Measurements from ENCODE around the gene DPP6. TPM values are rescaled to one million over a fixed set of nuclear protein-coding genes. Genes with fewer than 3 reads are reported as not detected.

DPP6 gene
- total and polyA plus RNA-seq, 2 experiments from 2014 or later, result not detected

- no peak for ATAC-seq
- Histone ChIP-seq H3K9me2 (ENCODE audit: insufficient read depth) (no peaks in the 10 kb centered on the region), H2AFZ (no peak overlapping the region), H3K36me3 (ENCODE audit: insufficient read depth) (0 out of 2 replicates have a peak, but pooled peaks cover 6% of the 10 kb centered on the region), H3K4me1 (ENCODE audit: insufficient read depth) (no peaks in the 10 kb centered on the region), H3K4me2 (no peak overlapping the region), H3K79me2 (replicated peaks; ENCODE audit: insufficient read depth) (no peaks in the 10 kb centered on the region), H3K27me3 (ENCODE audit: insufficient read depth) (no peaks in the 10 kb centered on the region), H3K27ac (ENCODE audit: low read depth) (no peak overlapping the region), H3F3A (replicated peaks; ENCODE audit: low read depth) (no peaks in the 10 kb centered on the region), H4K20me1 (replicated peaks; ENCODE audit: insufficient read depth) (no peaks in the 10 kb centered on the region), H3K4me3 (no peak overlapping the region)
- Mint-ChIP-seq H3K4me1 (no peaks in the 10 kb centered on the region), H3K9me3 (no peaks in the 10 kb centered on the region; the same call in 2 of the 3 replicates), H3K27ac (no peak overlapping the region), H3K4me3 (no peak overlapping the region), H3K27me3 (ENCODE audit: insufficient read depth, low read depth, poor library complexity) (no peaks in the 10 kb centered on the region), H3K36me3 (ENCODE audit: low read depth) (peaks cover 2% of the 10 kb centered on the region; the same call in 1 of the 3 replicates)
- DNase-seq (ENCODE audit: low spot score), result no peak
- no peak for TF ChIP-seq ZNF114 (CRISPR knock-in tag; IDR thresholded peaks at IDR 0.05)
- no peak for TF ChIP-seq JUNB (IDR thresholded peaks at IDR 0.05; ENCODE audit: unreplicated experiment)
- TF ChIP-seq, protein P1, sequence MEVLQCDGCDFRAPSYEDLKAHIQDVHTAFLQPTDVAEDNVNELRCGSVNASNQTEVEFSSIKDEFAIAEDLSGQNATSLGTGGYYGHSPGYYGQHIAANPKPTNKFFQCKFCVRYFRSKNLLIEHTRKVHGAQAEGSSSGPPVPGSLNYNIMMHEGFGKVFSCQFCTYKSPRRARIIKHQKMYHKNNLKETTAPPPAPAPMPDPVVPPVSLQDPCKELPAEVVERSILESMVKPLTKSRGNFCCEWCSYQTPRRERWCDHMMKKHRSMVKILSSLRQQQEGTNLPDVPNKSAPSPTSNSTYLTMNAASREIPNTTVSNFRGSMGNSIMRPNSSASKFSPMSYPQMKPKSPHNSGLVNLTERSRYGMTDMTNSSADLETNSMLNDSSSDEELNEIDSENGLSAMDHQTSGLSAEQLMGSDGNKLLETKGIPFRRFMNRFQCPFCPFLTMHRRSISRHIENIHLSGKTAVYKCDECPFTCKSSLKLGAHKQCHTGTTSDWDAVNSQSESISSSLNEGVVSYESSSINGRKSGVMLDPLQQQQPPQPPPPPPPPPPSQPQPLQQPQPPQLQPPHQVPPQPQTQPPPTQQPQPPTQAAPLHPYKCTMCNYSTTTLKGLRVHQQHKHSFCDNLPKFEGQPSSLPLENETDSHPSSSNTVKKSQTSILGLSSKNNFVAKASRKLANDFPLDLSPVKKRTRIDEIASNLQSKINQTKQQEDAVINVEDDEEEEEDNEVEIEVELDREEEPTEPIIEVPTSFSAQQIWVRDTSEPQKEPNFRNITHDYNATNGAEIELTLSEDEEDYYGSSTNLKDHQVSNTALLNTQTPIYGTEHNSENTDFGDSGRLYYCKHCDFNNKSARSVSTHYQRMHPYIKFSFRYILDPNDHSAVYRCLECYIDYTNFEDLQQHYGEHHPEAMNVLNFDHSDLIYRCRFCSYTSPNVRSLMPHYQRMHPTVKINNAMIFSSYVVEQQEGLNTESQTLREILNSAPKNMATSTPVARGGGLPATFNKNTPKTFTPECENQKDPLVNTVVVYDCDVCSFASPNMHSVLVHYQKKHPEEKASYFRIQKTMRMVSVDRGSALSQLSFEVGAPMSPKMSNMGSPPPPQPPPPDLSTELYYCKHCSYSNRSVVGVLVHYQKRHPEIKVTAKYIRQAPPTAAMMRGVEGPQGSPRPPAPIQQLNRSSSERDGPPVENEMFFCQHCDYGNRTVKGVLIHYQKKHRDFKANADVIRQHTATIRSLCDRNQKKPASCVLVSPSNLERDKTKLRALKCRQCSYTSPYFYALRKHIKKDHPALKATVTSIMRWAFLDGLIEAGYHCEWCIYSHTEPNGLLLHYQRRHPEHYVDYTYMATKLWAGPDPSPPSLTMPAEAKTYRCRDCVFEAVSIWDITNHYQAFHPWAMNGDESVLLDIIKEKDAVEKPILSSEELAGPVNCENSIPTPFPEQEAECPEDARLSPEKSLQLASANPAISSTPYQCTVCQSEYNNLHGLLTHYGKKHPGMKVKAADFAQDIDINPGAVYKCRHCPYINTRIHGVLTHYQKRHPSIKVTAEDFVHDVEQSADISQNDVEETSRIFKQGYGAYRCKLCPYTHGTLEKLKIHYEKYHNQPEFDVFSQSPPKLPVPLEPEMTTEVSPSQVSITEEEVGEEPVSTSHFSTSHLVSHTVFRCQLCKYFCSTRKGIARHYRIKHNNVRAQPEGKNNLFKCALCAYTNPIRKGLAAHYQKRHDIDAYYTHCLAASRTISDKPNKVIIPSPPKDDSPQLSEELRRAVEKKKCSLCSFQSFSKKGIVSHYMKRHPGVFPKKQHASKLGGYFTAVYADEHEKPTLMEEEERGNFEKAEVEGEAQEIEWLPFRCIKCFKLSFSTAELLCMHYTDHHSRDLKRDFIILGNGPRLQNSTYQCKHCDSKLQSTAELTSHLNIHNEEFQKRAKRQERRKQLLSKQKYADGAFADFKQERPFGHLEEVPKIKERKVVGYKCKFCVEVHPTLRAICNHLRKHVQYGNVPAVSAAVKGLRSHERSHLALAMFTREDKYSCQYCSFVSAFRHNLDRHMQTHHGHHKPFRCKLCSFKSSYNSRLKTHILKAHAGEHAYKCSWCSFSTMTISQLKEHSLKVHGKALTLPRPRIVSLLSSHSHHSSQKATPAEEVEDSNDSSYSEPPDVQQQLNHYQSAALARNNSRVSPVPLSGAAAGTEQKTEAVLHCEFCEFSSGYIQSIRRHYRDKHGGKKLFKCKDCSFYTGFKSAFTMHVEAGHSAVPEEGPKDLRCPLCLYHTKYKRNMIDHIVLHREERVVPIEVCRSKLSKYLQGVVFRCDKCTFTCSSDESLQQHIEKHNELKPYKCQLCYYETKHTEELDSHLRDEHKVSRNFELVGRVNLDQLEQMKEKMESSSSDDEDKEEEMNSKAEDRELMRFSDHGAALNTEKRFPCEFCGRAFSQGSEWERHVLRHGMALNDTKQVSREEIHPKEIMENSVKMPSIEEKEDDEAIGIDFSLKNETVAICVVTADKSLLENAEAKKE (CRISPR knock-in tag; IDR thresholded peaks at IDR 0.05), result no peak
- TF ChIP-seq CREB1 (CRISPR knock-in tag; IDR thresholded peaks at IDR 0.05; ENCODE audit: low read depth), result no peak
- TF ChIP-seq NANOG (IDR thresholded peaks at IDR 0.05; ENCODE audit: borderline replicate concordance), result no peak
- TF ChIP-seq EZH2 (IDR thresholded peaks at IDR 0.05; ENCODE audit: low read depth, unreplicated experiment), result no peak
- TF ChIP-seq STAT1 (IDR thresholded peaks at IDR 0.05; ENCODE audit: unreplicated experiment), result no peak
- no peak for TF ChIP-seq EZH2phosphoT487 (IDR thresholded peaks at IDR 0.05; ENCODE audit: unreplicated experiment)
- TF ChIP-seq, protein P2, sequence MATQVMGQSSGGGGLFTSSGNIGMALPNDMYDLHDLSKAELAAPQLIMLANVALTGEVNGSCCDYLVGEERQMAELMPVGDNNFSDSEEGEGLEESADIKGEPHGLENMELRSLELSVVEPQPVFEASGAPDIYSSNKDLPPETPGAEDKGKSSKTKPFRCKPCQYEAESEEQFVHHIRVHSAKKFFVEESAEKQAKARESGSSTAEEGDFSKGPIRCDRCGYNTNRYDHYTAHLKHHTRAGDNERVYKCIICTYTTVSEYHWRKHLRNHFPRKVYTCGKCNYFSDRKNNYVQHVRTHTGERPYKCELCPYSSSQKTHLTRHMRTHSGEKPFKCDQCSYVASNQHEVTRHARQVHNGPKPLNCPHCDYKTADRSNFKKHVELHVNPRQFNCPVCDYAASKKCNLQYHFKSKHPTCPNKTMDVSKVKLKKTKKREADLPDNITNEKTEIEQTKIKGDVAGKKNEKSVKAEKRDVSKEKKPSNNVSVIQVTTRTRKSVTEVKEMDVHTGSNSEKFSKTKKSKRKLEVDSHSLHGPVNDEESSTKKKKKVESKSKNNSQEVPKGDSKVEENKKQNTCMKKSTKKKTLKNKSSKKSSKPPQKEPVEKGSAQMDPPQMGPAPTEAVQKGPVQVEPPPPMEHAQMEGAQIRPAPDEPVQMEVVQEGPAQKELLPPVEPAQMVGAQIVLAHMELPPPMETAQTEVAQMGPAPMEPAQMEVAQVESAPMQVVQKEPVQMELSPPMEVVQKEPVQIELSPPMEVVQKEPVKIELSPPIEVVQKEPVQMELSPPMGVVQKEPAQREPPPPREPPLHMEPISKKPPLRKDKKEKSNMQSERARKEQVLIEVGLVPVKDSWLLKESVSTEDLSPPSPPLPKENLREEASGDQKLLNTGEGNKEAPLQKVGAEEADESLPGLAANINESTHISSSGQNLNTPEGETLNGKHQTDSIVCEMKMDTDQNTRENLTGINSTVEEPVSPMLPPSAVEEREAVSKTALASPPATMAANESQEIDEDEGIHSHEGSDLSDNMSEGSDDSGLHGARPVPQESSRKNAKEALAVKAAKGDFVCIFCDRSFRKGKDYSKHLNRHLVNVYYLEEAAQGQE (IDR thresholded peaks at IDR 0.05; ENCODE audit: unreplicated experiment), result no peak
- no peak for TF ChIP-seq POLR2AphosphoS5 (IDR thresholded peaks at IDR 0.05; ENCODE audit: low read depth)
- TF ChIP-seq, protein P3, sequence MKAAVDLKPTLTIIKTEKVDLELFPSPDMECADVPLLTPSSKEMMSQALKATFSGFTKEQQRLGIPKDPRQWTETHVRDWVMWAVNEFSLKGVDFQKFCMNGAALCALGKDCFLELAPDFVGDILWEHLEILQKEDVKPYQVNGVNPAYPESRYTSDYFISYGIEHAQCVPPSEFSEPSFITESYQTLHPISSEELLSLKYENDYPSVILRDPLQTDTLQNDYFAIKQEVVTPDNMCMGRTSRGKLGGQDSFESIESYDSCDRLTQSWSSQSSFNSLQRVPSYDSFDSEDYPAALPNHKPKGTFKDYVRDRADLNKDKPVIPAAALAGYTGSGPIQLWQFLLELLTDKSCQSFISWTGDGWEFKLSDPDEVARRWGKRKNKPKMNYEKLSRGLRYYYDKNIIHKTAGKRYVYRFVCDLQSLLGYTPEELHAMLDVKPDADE (IDR thresholded peaks at IDR 0.05), result no peak
- TF ChIP-seq ZNF331 (CRISPR knock-in tag; IDR thresholded peaks at IDR 0.05; ENCODE audit: low read depth), result no peak
- no peak for TF ChIP-seq CTCF (conservative IDR thresholded peaks at IDR 0.05; ENCODE audit: low read depth in 2 of 2)
These were observed 601.1 kb downstream of the DPP6 start for GRCh38 chr7:154653281-154653680.
